GM12878 (cell line): ENCODE data around the gene CHMP1B. TPM values are rescaled to one million over a fixed set of nuclear protein-coding genes. Genes with fewer than 3 reads are reported as not detected.

Experiments
- ATAC-seq: fragments of 200-7000 bp; cut with Tn5 transposase; 3 replicates; pipeline ENCODE4 v1.9.1; 2020; ENCODE audit warnings: mild to moderate bottlenecking, moderate library complexity
- BruUV-seq: library from RNA; stranded (reverse); fragments of 400-500 nt; replicated peaks from 2 replicates; lab custom pipeline; 2021; lab: Mats Ljungman, UMichigan
- CTCF ChIA-PET: fragments of 300-600 bp; sonication (Branson Sonifier 250); formaldehyde crosslinking; extraction: SDS; loops from one replicate; lab custom pipeline; 2021; ENCODE audit warnings: inconsistent platforms; lab: Yijun Ruan, JAX
- POLR2A ChIA-PET: fragments of 350-600 bp; formaldehyde crosslinking; extraction: SDS; loops from one replicate; lab custom pipeline; 2021; ENCODE audit warnings: inconsistent platforms; lab: Charles Lee
- RAD21 ChIA-PET: fragments of 300-600 bp; sonication (Branson Sonifier 250); formaldehyde crosslinking; loops from one replicate; lab custom pipeline; 2023; ENCODE audit warnings: antibody characterized with exemption; ENCODE audit not compliant: unreplicated experiment; lab: Charles Lee
- SMC1A ChIA-PET: fragments of 300-600 bp; sonication (Branson Sonifier 250); formaldehyde crosslinking; loops from one replicate; lab custom pipeline; 2023; ENCODE audit not compliant: unreplicated experiment, uncharacterized antibody; lab: Charles Lee
- DNase-seq: peaks from one replicate; pipeline ENCODE4 v3.0.0-alpha.2; 2011; ENCODE audit warnings: low read depth, low spot score
- FAIRE-seq: peaks from 3 replicates; lab custom pipeline; 2011; peaks lifted over from hg19 to GRCh38; lab: Jason Lieb, UNC
- H2AFZ ChIP-seq: 2 replicates; pipeline ENCODE4 v1.6.0; 2011; ENCODE audit warnings: low read depth, low read length, control low read depth; ENCODE audit not compliant: control insufficient read depth
- H3K27ac ChIP-seq: 2 replicates; pipeline ENCODE4 v1.5.1; 2011; ENCODE audit warnings: control low read depth; ENCODE audit not compliant: control insufficient read depth, insufficient read depth
- H3K27me3 ChIP-seq, 2 experiments: replicated peaks in 1 of 2; 2 replicates each; pipeline versions ENCODE4 v1.6.0 to v1.6.1; 2011; ENCODE audit warnings: low read length in 1 of 2; ENCODE audit not compliant: control insufficient read depth in 2 of 2, insufficient read depth in 2 of 2
- H3K36me3 ChIP-seq, 2 experiments: 2 replicates each; pipeline ENCODE4 v1.5.1; 2011; ENCODE audit warnings: low read length in 1 of 2; ENCODE audit not compliant: control insufficient read depth in 2 of 2, insufficient read depth in 2 of 2
- H3K4me1 ChIP-seq: 2 replicates; pipeline ENCODE4 v1.6.1; 2011; ENCODE audit warnings: mild to moderate bottlenecking, low read length, moderate library complexity, mixed read lengths; ENCODE audit not compliant: control insufficient read depth, insufficient read depth
- H3K4me2 ChIP-seq: 2 replicates; pipeline ENCODE4 v1.6.0; 2011; ENCODE audit warnings: control low read depth; ENCODE audit not compliant: control insufficient read depth, insufficient read depth
- H3K4me3 ChIP-seq: fragments of 200-600 bp; sonication (generic); 2 replicates; pipeline ENCODE4 v1.5.1; 2016
- H3K79me2 ChIP-seq: 2 replicates; pipeline ENCODE4 v1.6.0; 2011; ENCODE audit warnings: low read length; ENCODE audit not compliant: control insufficient read depth, insufficient read depth
- H3K9ac ChIP-seq: 2 replicates; pipeline ENCODE4 v1.8.0; 2011; ENCODE audit warnings: low read length, control low read depth, mixed read lengths; ENCODE audit not compliant: control insufficient read depth, insufficient read depth
- H3K9me3 ChIP-seq: replicated peaks from 3 replicates; pipeline ENCODE4 v1.5.1; 2011; ENCODE audit warnings: mild to moderate bottlenecking, low read length; ENCODE audit not compliant: control insufficient read depth, insufficient read depth
- H4K20me1 ChIP-seq: 2 replicates; pipeline ENCODE4 v1.6.0; 2011; ENCODE audit not compliant: control insufficient read depth, insufficient read depth
- CHD4 ChIP-seq: fragments of 200-600 bp; sonication (generic); IDR thresholded peaks from 2 replicates; pipeline ENCODE4 v1.6.1; 2016; ENCODE audit warnings: mild to moderate bottlenecking
- NR2F1 ChIP-seq: fragments of 450-650 bp; conservative IDR thresholded peaks from 2 replicates; pipeline ENCODE4 v1.6.1; 2017; ENCODE audit warnings: mild to moderate bottlenecking
- NRF1 ChIP-seq: conservative IDR thresholded peaks from 2 replicates; pipeline ENCODE4 v1.6.1; 2011; ENCODE audit warnings: mild to moderate bottlenecking, low read depth, low read length, improper control_type of control experiment
- PAX8 ChIP-seq: fragments of 450-650 bp; IDR thresholded peaks from 2 replicates; pipeline ENCODE4 v1.6.1; 2017; ENCODE audit warnings: mild to moderate bottlenecking, moderate library complexity
- RUNX3 ChIP-seq: IDR thresholded peaks from 2 replicates; pipeline ENCODE4 v1.6.1; 2012; ENCODE audit warnings: low read length, inconsistent platforms
- SIX5 ChIP-seq: IDR thresholded peaks from 2 replicates; pipeline ENCODE4 v1.6.1; 2011; ENCODE audit warnings: mild to moderate bottlenecking, low read depth, low read length, moderate library complexity; ENCODE audit not compliant: severe bottlenecking
- ZNF384 ChIP-seq: IDR thresholded peaks from 2 replicates; pipeline ENCODE4 v1.6.1; 2012; ENCODE audit warnings: low read depth, mild to moderate bottlenecking, low read length, improper control_type of control experiment, borderline replicate concordance
- WGBS: methylation state at CpG from one replicate; pipeline ENCODE4 v1.1.6; 2016; ENCODE audit warnings: low lambda C conversion rate; ENCODE audit not compliant: insufficient replicate concordance, insufficient coverage; ENCODE audit errors: missing lambda C conversion rate; 5-methylcytosine and 5-hydroxymethylcytosine counted together
- in situ Hi-C: fragments of 300-500 bp; cut with MboI; formaldehyde crosslinking; loops from 9 replicates; pipeline ENCODE4 v1.14.3; 2018; ENCODE audit warnings: mixed read lengths
- intact Hi-C: fragments of 100-400 bp; cut with micrococcal nuclease; formaldehyde crosslinking; loops from one replicate; pipeline ENCODE4 v1.14.2; 2022; ENCODE audit not compliant: unreplicated experiment
- polyA plus RNA-seq, 11 experiments: library from polyadenylated mRNA; depleted of rRNA in 4 of 11; unstranded in 6 of 11; stranded (reverse) in 5 of 11; fragments of >200 nt; fragmentation: Nextera tagmentation in 4 of 11; fragmentation: Illumina TruSeq in 1 of 11; extraction: Ambion mirVana in 4 of 11; extraction: Trizol in 1 of 11; gene quantifications; 1 replicate in 1 of 11; 2 replicates in 10 of 11; pipeline versions ENCODE4 v1.2.1 to v1.2.3, GENCODE V29; 2011 to 2016; ENCODE audit warnings: inconsistent platforms in 2 of 11, missing spikeins in 2 of 11, low read depth in 1 of 11
- total RNA-seq, 4 experiments: library from RNA; depleted of rRNA in 3 of 4; stranded (reverse); fragments of >200 nt in 3 of 4; fragmentation: Illumina TruSeq in 1 of 4; extraction: Trizol in 1 of 4; gene quantifications; 2 replicates each; pipeline versions ENCODE4 v1.2.1 to v1.2.3, GENCODE V29; 2013 to 2021
- TF ChIP-seq, protein P1 (sequence below): IDR thresholded peaks from 2 replicates; pipeline ENCODE4 v1.6.1; 2012; ENCODE audit warnings: low read depth, low read length, improper control_type of control experiment
- TF ChIP-seq, protein P2 (sequence below): fragments of 450-650 bp; formaldehyde crosslinking; IDR thresholded peaks from 2 replicates; pipeline ENCODE4 v1.4.0; 2020; ENCODE audit warnings: mild to moderate bottlenecking, moderate library complexity
- TF ChIP-seq, protein P3 (sequence below): fragments of 450-650 bp; IDR thresholded peaks from 2 replicates; pipeline ENCODE4 v1.6.1; 2018; ENCODE audit warnings: mild to moderate bottlenecking, low read depth, moderate library complexity; ENCODE audit not compliant: partially characterized antibody
- TF ChIP-seq, protein P4 (sequence below): fragments of 450-650 bp; IDR thresholded peaks from 2 replicates; pipeline ENCODE4 v1.6.1; 2017; ENCODE audit warnings: mild to moderate bottlenecking, moderate library complexity
- TF ChIP-seq, protein P5 (sequence below): fragments of 450-650 bp; IDR thresholded peaks from 2 replicates; pipeline ENCODE4 v1.6.1; 2016; ENCODE audit warnings: mild to moderate bottlenecking

Gene CHMP1B
- total and polyA plus RNA-seq, 10 of the 15 experiments (the other 5 are each of a cell fraction or from before 2014, with no cell fraction given): 8.5 to 24.0 (median 18.6) TPM

DNA sequence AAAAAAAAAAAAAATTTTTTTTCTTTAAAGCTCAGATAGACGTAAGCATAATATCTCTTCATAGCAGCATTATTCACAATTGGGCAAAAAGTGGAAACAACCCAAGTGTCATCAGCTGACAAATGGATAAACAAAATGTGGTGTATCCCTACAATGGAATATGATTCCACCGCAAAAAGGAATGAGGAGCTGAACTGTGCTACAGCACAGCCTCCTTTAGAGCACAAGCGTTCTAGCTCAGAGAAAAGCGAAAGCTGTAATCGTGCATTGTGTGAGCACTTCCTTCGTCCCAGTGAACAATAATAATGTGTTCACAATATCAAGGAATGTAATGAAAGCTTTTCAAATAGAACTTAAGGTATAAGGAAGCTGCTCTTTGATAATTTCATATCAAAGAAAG is 11.7 kb upstream of the CHMP1B start:
- Histone ChIP-seq H3K4me1 (no peaks in the 10 kb centered on the region), H4K20me1 (no peaks in the 10 kb centered on the region), H3K27me3 (no peaks in the 10 kb centered on the region), H3K9me3 (no peaks in the 10 kb centered on the region), H3K36me3 (no peaks in the 10 kb centered on the region), H3K4me3 (no peak overlapping the region), H3K27ac (no peak overlapping the region), H2AFZ (no peak overlapping the region), H3K4me2 (no peak overlapping the region), H3K9ac (no peak overlapping the region), H3K79me2 (no peaks in the 10 kb centered on the region)
- FAIRE-seq (no peak), ATAC-seq (no peak), DNase-seq (no peak)
- in situ Hi-C loops (no loop called here), intact Hi-C loops (no loop called here)
- 56% methylated on average over 6 of the region's 6 CpGs for WGBS
- POLR2A ChIA-PET: interaction anchor here (0.6 kb wide), 1 partner anchor 59 kb away, joined by 3 read pairs; no protein-coding TSS in a partner anchor
- RAD21 ChIA-PET: no interaction called here
- no peak for TF ChIP-seq CHD4
- TF ChIP-seq, protein P1, sequence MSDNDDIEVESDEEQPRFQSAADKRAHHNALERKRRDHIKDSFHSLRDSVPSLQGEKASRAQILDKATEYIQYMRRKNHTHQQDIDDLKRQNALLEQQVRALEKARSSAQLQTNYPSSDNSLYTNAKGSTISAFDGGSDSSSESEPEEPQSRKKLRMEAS: no peak
- TF ChIP-seq ZNF384: no peak
- TF ChIP-seq SIX5: no peak
- TF ChIP-seq, protein P2, sequence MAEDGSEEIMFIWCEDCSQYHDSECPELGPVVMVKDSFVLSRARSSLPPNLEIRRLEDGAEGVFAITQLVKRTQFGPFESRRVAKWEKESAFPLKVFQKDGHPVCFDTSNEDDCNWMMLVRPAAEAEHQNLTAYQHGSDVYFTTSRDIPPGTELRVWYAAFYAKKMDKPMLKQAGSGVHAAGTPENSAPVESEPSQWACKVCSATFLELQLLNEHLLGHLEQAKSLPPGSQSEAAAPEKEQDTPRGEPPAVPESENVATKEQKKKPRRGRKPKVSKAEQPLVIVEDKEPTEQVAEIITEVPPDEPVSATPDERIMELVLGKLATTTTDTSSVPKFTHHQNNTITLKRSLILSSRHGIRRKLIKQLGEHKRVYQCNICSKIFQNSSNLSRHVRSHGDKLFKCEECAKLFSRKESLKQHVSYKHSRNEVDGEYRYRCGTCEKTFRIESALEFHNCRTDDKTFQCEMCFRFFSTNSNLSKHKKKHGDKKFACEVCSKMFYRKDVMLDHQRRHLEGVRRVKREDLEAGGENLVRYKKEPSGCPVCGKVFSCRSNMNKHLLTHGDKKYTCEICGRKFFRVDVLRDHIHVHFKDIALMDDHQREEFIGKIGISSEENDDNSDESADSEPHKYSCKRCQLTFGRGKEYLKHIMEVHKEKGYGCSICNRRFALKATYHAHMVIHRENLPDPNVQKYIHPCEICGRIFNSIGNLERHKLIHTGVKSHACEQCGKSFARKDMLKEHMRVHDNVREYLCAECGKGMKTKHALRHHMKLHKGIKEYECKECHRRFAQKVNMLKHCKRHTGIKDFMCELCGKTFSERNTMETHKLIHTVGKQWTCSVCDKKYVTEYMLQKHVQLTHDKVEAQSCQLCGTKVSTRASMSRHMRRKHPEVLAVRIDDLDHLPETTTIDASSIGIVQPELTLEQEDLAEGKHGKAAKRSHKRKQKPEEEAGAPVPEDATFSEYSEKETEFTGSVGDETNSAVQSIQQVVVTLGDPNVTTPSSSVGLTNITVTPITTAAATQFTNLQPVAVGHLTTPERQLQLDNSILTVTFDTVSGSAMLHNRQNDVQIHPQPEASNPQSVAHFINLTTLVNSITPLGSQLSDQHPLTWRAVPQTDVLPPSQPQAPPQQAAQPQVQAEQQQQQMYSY (CRISPR knock-in tag): no peak
- TF ChIP-seq, protein P3, sequence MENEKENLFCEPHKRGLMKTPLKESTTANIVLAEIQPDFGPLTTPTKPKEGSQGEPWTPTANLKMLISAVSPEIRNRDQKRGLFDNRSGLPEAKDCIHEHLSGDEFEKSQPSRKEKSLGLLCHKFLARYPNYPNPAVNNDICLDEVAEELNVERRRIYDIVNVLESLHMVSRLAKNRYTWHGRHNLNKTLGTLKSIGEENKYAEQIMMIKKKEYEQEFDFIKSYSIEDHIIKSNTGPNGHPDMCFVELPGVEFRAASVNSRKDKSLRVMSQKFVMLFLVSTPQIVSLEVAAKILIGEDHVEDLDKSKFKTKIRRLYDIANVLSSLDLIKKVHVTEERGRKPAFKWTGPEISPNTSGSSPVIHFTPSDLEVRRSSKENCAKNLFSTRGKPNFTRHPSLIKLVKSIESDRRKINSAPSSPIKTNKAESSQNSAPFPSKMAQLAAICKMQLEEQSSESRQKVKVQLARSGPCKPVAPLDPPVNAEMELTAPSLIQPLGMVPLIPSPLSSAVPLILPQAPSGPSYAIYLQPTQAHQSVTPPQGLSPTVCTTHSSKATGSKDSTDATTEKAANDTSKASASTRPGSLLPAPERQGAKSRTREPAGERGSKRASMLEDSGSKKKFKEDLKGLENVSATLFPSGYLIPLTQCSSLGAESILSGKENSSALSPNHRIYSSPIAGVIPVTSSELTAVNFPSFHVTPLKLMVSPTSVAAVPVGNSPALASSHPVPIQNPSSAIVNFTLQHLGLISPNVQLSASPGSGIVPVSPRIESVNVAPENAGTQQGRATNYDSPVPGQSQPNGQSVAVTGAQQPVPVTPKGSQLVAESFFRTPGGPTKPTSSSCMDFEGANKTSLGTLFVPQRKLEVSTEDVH: no peak
- no peak for TF ChIP-seq RUNX3
- TF ChIP-seq, protein P4, sequence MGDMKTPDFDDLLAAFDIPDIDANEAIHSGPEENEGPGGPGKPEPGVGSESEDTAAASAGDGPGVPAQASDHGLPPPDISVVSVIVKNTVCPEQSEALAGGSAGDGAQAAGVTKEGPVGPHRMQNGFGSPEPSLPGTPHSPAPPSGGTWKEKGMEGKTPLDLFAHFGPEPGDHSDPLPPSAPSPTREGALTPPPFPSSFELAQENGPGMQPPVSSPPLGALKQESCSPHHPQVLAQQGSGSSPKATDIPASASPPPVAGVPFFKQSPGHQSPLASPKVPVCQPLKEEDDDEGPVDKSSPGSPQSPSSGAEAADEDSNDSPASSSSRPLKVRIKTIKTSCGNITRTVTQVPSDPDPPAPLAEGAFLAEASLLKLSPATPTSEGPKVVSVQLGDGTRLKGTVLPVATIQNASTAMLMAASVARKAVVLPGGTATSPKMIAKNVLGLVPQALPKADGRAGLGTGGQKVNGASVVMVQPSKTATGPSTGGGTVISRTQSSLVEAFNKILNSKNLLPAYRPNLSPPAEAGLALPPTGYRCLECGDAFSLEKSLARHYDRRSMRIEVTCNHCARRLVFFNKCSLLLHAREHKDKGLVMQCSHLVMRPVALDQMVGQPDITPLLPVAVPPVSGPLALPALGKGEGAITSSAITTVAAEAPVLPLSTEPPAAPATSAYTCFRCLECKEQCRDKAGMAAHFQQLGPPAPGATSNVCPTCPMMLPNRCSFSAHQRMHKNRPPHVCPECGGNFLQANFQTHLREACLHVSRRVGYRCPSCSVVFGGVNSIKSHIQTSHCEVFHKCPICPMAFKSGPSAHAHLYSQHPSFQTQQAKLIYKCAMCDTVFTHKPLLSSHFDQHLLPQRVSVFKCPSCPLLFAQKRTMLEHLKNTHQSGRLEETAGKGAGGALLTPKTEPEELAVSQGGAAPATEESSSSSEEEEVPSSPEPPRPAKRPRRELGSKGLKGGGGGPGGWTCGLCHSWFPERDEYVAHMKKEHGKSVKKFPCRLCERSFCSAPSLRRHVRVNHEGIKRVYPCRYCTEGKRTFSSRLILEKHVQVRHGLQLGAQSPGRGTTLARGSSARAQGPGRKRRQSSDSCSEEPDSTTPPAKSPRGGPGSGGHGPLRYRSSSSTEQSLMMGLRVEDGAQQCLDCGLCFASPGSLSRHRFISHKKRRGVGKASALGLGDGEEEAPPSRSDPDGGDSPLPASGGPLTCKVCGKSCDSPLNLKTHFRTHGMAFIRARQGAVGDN: no peak
- TF ChIP-seq NR2F1: no peak
- TF ChIP-seq NRF1: no peak
- no peak for TF ChIP-seq PAX8
- TF ChIP-seq, protein P5, sequence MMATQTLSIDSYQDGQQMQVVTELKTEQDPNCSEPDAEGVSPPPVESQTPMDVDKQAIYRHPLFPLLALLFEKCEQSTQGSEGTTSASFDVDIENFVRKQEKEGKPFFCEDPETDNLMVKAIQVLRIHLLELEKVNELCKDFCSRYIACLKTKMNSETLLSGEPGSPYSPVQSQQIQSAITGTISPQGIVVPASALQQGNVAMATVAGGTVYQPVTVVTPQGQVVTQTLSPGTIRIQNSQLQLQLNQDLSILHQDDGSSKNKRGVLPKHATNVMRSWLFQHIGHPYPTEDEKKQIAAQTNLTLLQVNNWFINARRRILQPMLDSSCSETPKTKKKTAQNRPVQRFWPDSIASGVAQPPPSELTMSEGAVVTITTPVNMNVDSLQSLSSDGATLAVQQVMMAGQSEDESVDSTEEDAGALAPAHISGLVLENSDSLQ: no peak
- no TSS peak for BruUV-seq
- SMC1A ChIA-PET: interaction anchor here (1.5 kb wide), 1 partner anchor 9 kb away, joined by 5 read pairs; no protein-coding TSS in a partner anchor
- CTCF ChIA-PET: interaction anchor here (0.9 to 1.7 kb wide), 2 partner anchors 8 to 10 kb away, joined by 3 to 4 read pairs; no protein-coding TSS in a partner anchor
